Measurements from ENCODE around the gene CRBN. TPM values are rescaled to one million over a fixed set of nuclear protein-coding genes. Genes with fewer than 3 reads are reported as not detected.

The CRBN gene
- total and polyA plus RNA-seq, 2 of the 13 experiments (the other 11 are each of a cell fraction or from before 2014, with no cell fraction given) = 30.8 to 36.1 TPM

GRCh38 chr3:3126477-3127431 is 52.7 kb downstream of the CRBN start, which contains the start of gene TRNT1 (continued):
- TF ChIP-seq, protein P1, sequence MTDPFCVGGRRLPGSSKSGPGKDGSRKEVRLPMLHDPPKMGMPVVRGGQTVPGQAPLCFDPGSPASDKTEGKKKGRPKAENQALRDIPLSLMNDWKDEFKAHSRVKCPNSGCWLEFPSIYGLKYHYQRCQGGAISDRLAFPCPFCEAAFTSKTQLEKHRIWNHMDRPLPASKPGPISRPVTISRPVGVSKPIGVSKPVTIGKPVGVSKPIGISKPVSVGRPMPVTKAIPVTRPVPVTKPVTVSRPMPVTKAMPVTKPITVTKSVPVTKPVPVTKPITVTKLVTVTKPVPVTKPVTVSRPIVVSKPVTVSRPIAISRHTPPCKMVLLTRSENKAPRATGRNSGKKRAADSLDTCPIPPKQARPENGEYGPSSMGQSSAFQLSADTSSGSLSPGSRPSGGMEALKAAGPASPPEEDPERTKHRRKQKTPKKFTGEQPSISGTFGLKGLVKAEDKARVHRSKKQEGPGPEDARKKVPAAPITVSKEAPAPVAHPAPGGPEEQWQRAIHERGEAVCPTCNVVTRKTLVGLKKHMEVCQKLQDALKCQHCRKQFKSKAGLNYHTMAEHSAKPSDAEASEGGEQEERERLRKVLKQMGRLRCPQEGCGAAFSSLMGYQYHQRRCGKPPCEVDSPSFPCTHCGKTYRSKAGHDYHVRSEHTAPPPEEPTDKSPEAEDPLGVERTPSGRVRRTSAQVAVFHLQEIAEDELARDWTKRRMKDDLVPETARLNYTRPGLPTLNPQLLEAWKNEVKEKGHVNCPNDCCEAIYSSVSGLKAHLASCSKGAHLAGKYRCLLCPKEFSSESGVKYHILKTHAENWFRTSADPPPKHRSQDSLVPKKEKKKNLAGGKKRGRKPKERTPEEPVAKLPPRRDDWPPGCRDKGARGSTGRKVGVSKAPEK (CRISPR knock-in tag; IDR thresholded peaks at IDR 0.05; ENCODE audit: borderline replicate concordance) = no peak
- TF ChIP-seq ZNF670 (CRISPR knock-in tag; IDR thresholded peaks at IDR 0.05; ENCODE audit: borderline replicate concordance) = peak; percentile 75; the same call in 1 of the 2 replicates
- 0 out of 2 replicates have a peak, but pooled peaks have one; percentile 48 for TF ChIP-seq SMAD3 (CRISPR knock-in tag; IDR thresholded peaks at IDR 0.05)
- TF ChIP-seq ZNF546 (CRISPR knock-in tag; conservative IDR thresholded peaks at IDR 0.05) = peak; percentile 74; the same call in 1 of the 2 replicates
- peak; percentile 78 for TF ChIP-seq ETV5 (CRISPR knock-in tag; IDR thresholded peaks at IDR 0.05; ENCODE audit: borderline replicate concordance)
- peak; percentile 67; the same call in 1 of the 2 replicates for TF ChIP-seq ZNF547 (CRISPR knock-in tag; IDR thresholded peaks at IDR 0.05)
- TF ChIP-seq, protein P2, sequence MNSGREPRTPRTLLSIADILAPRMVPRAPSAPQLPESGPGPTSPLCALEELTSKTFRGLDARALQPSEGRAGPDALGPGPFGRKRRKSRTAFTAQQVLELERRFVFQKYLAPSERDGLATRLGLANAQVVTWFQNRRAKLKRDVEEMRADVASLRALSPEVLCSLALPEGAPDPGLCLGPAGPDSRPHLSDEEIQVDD (CRISPR knock-in tag; IDR thresholded peaks at IDR 0.05; ENCODE audit: borderline replicate concordance) = peak; percentile 80; the same call in 1 of the 2 replicates
- peak; percentile 97 for TF ChIP-seq GABPB1 (CRISPR knock-in tag; IDR thresholded peaks at IDR 0.05)
- 0 out of 2 replicates have a peak, but pooled peaks have one; percentile 66 for TF ChIP-seq ZNF879 (CRISPR knock-in tag; IDR thresholded peaks at IDR 0.05)
- TF ChIP-seq ZNF260 (CRISPR knock-in tag; IDR thresholded peaks at IDR 0.05; ENCODE audit: borderline replicate concordance, low read depth) = no peak
- TF ChIP-seq, protein P3, sequence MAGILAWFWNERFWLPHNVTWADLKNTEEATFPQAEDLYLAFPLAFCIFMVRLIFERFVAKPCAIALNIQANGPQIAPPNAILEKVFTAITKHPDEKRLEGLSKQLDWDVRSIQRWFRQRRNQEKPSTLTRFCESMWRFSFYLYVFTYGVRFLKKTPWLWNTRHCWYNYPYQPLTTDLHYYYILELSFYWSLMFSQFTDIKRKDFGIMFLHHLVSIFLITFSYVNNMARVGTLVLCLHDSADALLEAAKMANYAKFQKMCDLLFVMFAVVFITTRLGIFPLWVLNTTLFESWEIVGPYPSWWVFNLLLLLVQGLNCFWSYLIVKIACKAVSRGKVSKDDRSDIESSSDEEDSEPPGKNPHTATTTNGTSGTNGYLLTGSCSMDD (CRISPR knock-in tag; IDR thresholded peaks at IDR 0.05) = no peak
- TF ChIP-seq ATM (IDR thresholded peaks at IDR 0.05; ENCODE audit: borderline replicate concordance) = no peak
- TF ChIP-seq CEBPG (CRISPR knock-in tag; IDR thresholded peaks at IDR 0.05) = peak; percentile 40
- TF ChIP-seq, protein P4, sequence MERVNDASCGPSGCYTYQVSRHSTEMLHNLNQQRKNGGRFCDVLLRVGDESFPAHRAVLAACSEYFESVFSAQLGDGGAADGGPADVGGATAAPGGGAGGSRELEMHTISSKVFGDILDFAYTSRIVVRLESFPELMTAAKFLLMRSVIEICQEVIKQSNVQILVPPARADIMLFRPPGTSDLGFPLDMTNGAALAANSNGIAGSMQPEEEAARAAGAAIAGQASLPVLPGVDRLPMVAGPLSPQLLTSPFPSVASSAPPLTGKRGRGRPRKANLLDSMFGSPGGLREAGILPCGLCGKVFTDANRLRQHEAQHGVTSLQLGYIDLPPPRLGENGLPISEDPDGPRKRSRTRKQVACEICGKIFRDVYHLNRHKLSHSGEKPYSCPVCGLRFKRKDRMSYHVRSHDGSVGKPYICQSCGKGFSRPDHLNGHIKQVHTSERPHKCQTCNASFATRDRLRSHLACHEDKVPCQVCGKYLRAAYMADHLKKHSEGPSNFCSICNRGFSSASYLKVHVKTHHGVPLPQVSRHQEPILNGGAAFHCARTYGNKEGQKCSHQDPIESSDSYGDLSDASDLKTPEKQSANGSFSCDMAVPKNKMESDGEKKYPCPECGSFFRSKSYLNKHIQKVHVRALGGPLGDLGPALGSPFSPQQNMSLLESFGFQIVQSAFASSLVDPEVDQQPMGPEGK (CRISPR knock-in tag; IDR thresholded peaks at IDR 0.05) = peak; percentile 25
- TF ChIP-seq ZNF496 (CRISPR knock-in tag; IDR thresholded peaks at IDR 0.05; ENCODE audit: insufficient replicate concordance) = no peak
- TF ChIP-seq SAP130 (CRISPR knock-in tag; IDR thresholded peaks at IDR 0.05; ENCODE audit: low read depth) = peak; percentile 98
- TF ChIP-seq ZNF782 (CRISPR knock-in tag; IDR thresholded peaks at IDR 0.05; ENCODE audit: borderline replicate concordance) = peak; percentile 82; the same call in 1 of the 2 replicates
- TF ChIP-seq FOXK1 (CRISPR knock-in tag; IDR thresholded peaks at IDR 0.05; ENCODE audit: borderline replicate concordance, low read depth) = peak; percentile 60; the same call in 1 of the 2 replicates
- TF ChIP-seq ATAD3A (CRISPR knock-in tag; IDR thresholded peaks at IDR 0.05) = no peak
- no peak for TF ChIP-seq ZNF333 (CRISPR knock-in tag; IDR thresholded peaks at IDR 0.05; ENCODE audit: borderline replicate concordance)
- peak; percentile 82; the same call in 1 of the 2 replicates for TF ChIP-seq HOXA9 (CRISPR knock-in tag; IDR thresholded peaks at IDR 0.05; ENCODE audit: borderline replicate concordance)
- TF ChIP-seq TGIF2 (CRISPR knock-in tag; IDR thresholded peaks at IDR 0.05) = peak; percentile 81
- TF ChIP-seq ZNF10 (CRISPR knock-in tag; IDR thresholded peaks at IDR 0.05; ENCODE audit: borderline replicate concordance, low read depth) = no peak

Measured in HepG2 (cell line).